ENCODE data around the gene CLGN. TPM values are rescaled to one million over a fixed set of nuclear protein-coding genes. Genes with fewer than 3 reads are reported as not detected.

The CLGN gene
- total and polyA plus RNA-seq, 2 of the 13 experiments (the other 11 are each of a cell fraction or from before 2014, with no cell fraction given): 7.2 to 17.0 TPM

GRCh38 chr4:140363051-140363450 is 64.4 kb downstream of the CLGN start (continued):
- no peak for TF ChIP-seq ZNF710 (CRISPR knock-in tag; IDR thresholded peaks at IDR 0.05; ENCODE audit: borderline replicate concordance)
- TF ChIP-seq EP300 (IDR thresholded peaks at IDR 0.05; ENCODE audit: low read depth in 2 of 2, low read length in 2 of 2): peak in 1 of 2 experiments; percentile 64; a peak in 2 of 4 replicates
- no peak for TF ChIP-seq EP300 (CRISPR knock-in tag; IDR thresholded peaks at IDR 0.05; ENCODE audit: borderline replicate concordance)
- no peak for TF ChIP-seq ZNF468 (CRISPR knock-in tag; IDR thresholded peaks at IDR 0.05)
- TF ChIP-seq NFRKB (IDR thresholded peaks at IDR 0.05): no peak
- TF ChIP-seq ZFP91 (CRISPR knock-in tag; IDR thresholded peaks at IDR 0.05; ENCODE audit: borderline replicate concordance): no peak; the same call in 1 of the 2 replicates
- no peak for TF ChIP-seq ZNF609 (CRISPR knock-in tag; IDR thresholded peaks at IDR 0.05; ENCODE audit: borderline replicate concordance)
- TF ChIP-seq SP1 (IDR thresholded peaks at IDR 0.05): no peak
- TF ChIP-seq SP1 (CRISPR knock-in tag; IDR thresholded peaks at IDR 0.05): no peak
- peak; percentile 37 for TF ChIP-seq FOSL2 (CRISPR knock-in tag; IDR thresholded peaks at IDR 0.05)
- no peak for TF ChIP-seq ZXDC (CRISPR knock-in tag; IDR thresholded peaks at IDR 0.05)
- TF ChIP-seq ELF4 (CRISPR knock-in tag; IDR thresholded peaks at IDR 0.05; ENCODE audit: borderline replicate concordance): 0 out of 2 replicates have a peak, but pooled peaks have one; percentile 29
- TF ChIP-seq TAF1 (CRISPR knock-in tag; IDR thresholded peaks at IDR 0.05): no peak
- TF ChIP-seq PHF8 (CRISPR knock-in tag; IDR thresholded peaks at IDR 0.05): no peak
- no peak for TF ChIP-seq NFYC (CRISPR knock-in tag; IDR thresholded peaks at IDR 0.05)
- no peak for TF ChIP-seq ZNF383 (CRISPR knock-in tag; IDR thresholded peaks at IDR 0.05; ENCODE audit: borderline replicate concordance)
- TF ChIP-seq CREBL2 (CRISPR knock-in tag; IDR thresholded peaks at IDR 0.05; ENCODE audit: borderline replicate concordance): no peak
- peak; percentile 57; the same call in 1 of the 2 replicates for TF ChIP-seq RARA (CRISPR knock-in tag; IDR thresholded peaks at IDR 0.05)
- TF ChIP-seq ZNF614 (CRISPR knock-in tag; IDR thresholded peaks at IDR 0.05; ENCODE audit: borderline replicate concordance): 0 out of 2 replicates have a peak, but pooled peaks have one; percentile 51
